SK-N-SH (cell line): ENCODE data around the gene RAP2C. TPM values are rescaled to one million over a fixed set of nuclear protein-coding genes. Genes with fewer than 3 reads are reported as not detected.

Experiments
- CTCF ChIA-PET: fragments of 300-600, 350-600 bp; formaldehyde crosslinking; extraction: SDS; loops from one replicate; lab custom pipeline; 2021; lab: Yijun Ruan, JAX
- POLR2A ChIA-PET: fragments of 350-600 bp; sonication (Branson Sonifier 250); formaldehyde crosslinking; extraction: SDS; loops from one replicate; lab custom pipeline; 2020; ENCODE audit warnings: antibody characterized with exemption, inconsistent platforms; lab: Yijun Ruan, JAX
- DNase-seq: peaks from one replicate; pipeline ENCODE4 v3.0.0; 2012
- H2AFZ ChIP-seq: fragments of 200-600 bp; sonication (generic); 2 replicates; pipeline ENCODE4 v1.8.1; 2016; ENCODE audit warnings: antibody characterized with exemption, mild to moderate bottlenecking, low read depth
- H3F3A ChIP-seq: fragments of 200-600 bp; sonication (generic); replicated peaks from 2 replicates; pipeline ENCODE3; 2016; ENCODE audit warnings: antibody characterized with exemption, mild to moderate bottlenecking; ENCODE audit not compliant: insufficient read depth
- H3K27ac ChIP-seq, 2 experiments: fragments of 200-500 bp in 1 of 2; fragments of 200-600 bp in 1 of 2; sonication (Bioruptor generic) in 1 of 2; sonication (generic), shearing (Covaris generic) in 1 of 2; 2 replicates each; pipeline versions ENCODE4 v1.5.1 to v1.6.1; 2014 to 2016; ENCODE audit warnings: low read depth in 2 of 2, inconsistent platforms in 1 of 2, low read length in 1 of 2, mild to moderate bottlenecking in 1 of 2, mixed read lengths in 1 of 2
- H3K27me3 ChIP-seq: fragments of 200-600 bp; sonication (generic), shearing (Covaris generic); 2 replicates; pipeline ENCODE4 v1.6.1; 2016; ENCODE audit warnings: mixed run types; ENCODE audit not compliant: insufficient read depth
- H3K36me3 ChIP-seq, 2 experiments: fragments of 200-500 bp in 1 of 2; fragments of 200-600 bp in 1 of 2; sonication (Bioruptor generic) in 1 of 2; sonication (generic) in 1 of 2; replicated peaks in 1 of 2; 2 replicates each; pipeline versions ENCODE3 to v1.5.1; 2014 to 2016; ENCODE audit warnings: low read length in 1 of 2, mild to moderate bottlenecking in 1 of 2; ENCODE audit not compliant: insufficient read depth in 2 of 2, control insufficient read depth in 1 of 2
- H3K4me1 ChIP-seq, 2 experiments: fragments of 200-500 bp in 1 of 2; fragments of 200-600 bp in 1 of 2; sonication (Bioruptor generic) in 1 of 2; sonication (generic), shearing (Covaris generic) in 1 of 2; 2 replicates each; pipeline versions ENCODE4 v1.5.1 to v1.6.1; 2014 to 2016; ENCODE audit warnings: low read depth in 1 of 2, low read length in 1 of 2, mixed run types in 1 of 2; ENCODE audit not compliant: insufficient read depth in 2 of 2, control insufficient read depth in 1 of 2
- H3K4me2 ChIP-seq: fragments of 200-600 bp; sonication (generic), shearing (Covaris generic); 2 replicates; pipeline ENCODE4 v1.6.1; 2017; ENCODE audit warnings: mixed run types
- H3K4me3 ChIP-seq, 2 experiments: fragments of 200-500 bp in 1 of 2; fragments of 200-600 bp in 1 of 2; sonication (Bioruptor generic) in 1 of 2; sonication (generic), shearing (Covaris generic) in 1 of 2; 2 replicates each; pipeline versions ENCODE4 v1.5.1 to v1.8.1; 2014 to 2016; ENCODE audit warnings: low read depth in 2 of 2, inconsistent platforms in 1 of 2, low read length in 1 of 2, mild to moderate bottlenecking in 1 of 2, mixed read lengths in 1 of 2, moderate library complexity in 1 of 2
- H3K79me2 ChIP-seq: fragments of 200-600 bp; sonication (generic); 2 replicates; pipeline ENCODE4 v1.8.1; 2017; ENCODE audit warnings: mild to moderate bottlenecking; ENCODE audit not compliant: insufficient read depth
- H3K9ac ChIP-seq: fragments of 200-600 bp; sonication (generic); 2 replicates; pipeline ENCODE4 v1.6.1; 2017; ENCODE audit warnings: mixed run types
- H3K9me2 ChIP-seq: fragments of 200-600 bp; sonication (generic); 2 replicates; pipeline ENCODE4 v1.6.1; 2017; ENCODE audit warnings: mixed run types
- H3K9me3 ChIP-seq: fragments of 200-600 bp; sonication (generic); 2 replicates; pipeline ENCODE4 v1.6.1; 2017; ENCODE audit warnings: mixed run types, mild to moderate bottlenecking, moderate library complexity
- H4K20me1 ChIP-seq: fragments of 200-600 bp; sonication (generic); 2 replicates; pipeline ENCODE4 v1.6.1; 2017; ENCODE audit warnings: mild to moderate bottlenecking, mixed run types; ENCODE audit not compliant: insufficient read depth
- EP300 ChIP-seq, 2 experiments: IDR thresholded peaks; 2 replicates each; pipeline versions ENCODE4 v1.4.0 to v1.6.1; 2012; ENCODE audit warnings: borderline replicate concordance in 1 of 2, low read depth in 1 of 2, low read length in 1 of 2
- FOXJ3 ChIP-seq: sonication (generic); formaldehyde crosslinking; IDR thresholded peaks from 2 replicates; pipeline ENCODE4 v1.5.1; 2020; ENCODE audit warnings: mild to moderate bottlenecking, missing genetic modification reagents
- FOXM1 ChIP-seq: IDR thresholded peaks from 2 replicates; pipeline ENCODE4 v1.4.0; 2012; ENCODE audit warnings: low read depth, mild to moderate bottlenecking
- IRF3 ChIP-seq: fragments of 150-350 bp; IDR thresholded peaks from 2 replicates; pipeline ENCODE4 v1.6.1; 2016; ENCODE audit warnings: mild to moderate bottlenecking, low read depth, low read length
- NFIC ChIP-seq: IDR thresholded peaks from 2 replicates; pipeline ENCODE4 v1.4.0; 2012; ENCODE audit warnings: borderline replicate concordance
- POLR2AphosphoS5 ChIP-seq: IDR thresholded peaks from 2 replicates; pipeline ENCODE4 v1.6.1; 2012; ENCODE audit warnings: low read depth, low read length
- RAD21 ChIP-seq: IDR thresholded peaks from 2 replicates; pipeline ENCODE4 v1.6.1; 2012; ENCODE audit warnings: mild to moderate bottlenecking, low read length
- RXRA ChIP-seq: IDR thresholded peaks from 2 replicates; pipeline ENCODE4 v1.4.0; 2012; ENCODE audit warnings: low read depth, mild to moderate bottlenecking, borderline replicate concordance
- SIN3A ChIP-seq: IDR thresholded peaks from 2 replicates; pipeline ENCODE4 v1.6.1; 2012; ENCODE audit warnings: low read depth, mild to moderate bottlenecking, low read length, moderate library complexity, borderline replicate concordance
- TEAD4 ChIP-seq: IDR thresholded peaks from 2 replicates; pipeline ENCODE4 v1.4.0; 2012; ENCODE audit warnings: mild to moderate bottlenecking, borderline replicate concordance; ENCODE audit not compliant: insufficient read depth
- USF2 ChIP-seq: fragments of 150-350 bp; IDR thresholded peaks from 2 replicates; pipeline ENCODE4 v1.6.1; 2017; ENCODE audit warnings: antibody characterized with exemption, low read length, low read depth, borderline replicate concordance
- WGBS: methylation state at CpG from one replicate; pipeline ENCODE4 v1.1.6; 2017; ENCODE audit warnings: low lambda C conversion rate; 5-methylcytosine and 5-hydroxymethylcytosine counted together
- polyA plus RNA-seq, 3 experiments: library from polyadenylated mRNA; depleted of rRNA; stranded (reverse); fragments of >200 nt; gene quantifications; 2 replicates each; pipeline ENCODE4 v1.2.3, GENCODE V29; 2012

The RAP2C gene
- polyA plus RNA-seq, 1 of the 3 experiments (the other 2 are of a cell fraction), result 5.5 TPM

DNA sequence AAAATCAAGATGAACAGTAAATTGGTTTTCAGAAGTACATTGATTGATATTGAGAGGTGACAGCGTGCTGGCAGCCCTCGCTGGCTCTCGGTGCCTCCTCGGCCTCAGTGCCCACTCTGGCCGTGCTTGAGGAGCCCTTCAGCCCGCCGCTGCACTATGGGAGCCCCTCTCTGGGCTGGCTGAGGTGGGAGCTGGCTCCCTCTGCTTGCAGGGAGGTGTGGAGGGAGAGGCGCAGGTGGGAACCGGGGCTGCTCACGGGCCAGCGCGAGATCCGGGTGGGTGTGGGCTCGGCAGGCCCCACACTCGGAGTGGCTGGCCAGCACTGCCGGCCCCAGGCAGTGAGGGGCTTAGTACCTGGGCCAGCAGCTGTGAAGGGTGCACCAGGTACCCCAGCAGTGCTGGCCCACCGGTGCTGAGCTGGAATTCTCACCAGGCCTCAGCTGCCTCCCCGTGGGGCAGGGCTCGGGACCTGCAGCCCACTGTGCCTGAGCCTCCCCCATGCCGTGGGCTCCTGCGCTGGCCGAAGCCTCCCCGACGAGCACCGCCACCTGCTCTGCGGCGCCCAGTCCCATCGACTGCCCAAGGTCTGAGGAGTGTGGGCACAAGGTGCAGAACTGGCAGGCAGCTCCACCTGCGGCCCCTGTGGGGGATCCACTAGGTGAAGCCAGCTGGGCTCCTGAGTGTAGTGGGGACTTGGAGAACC lies 25.2 kb downstream of the RAP2C start:
- ChIA-PET POLR2A (no interaction called here), CTCF (no interaction called here)
- H3F3A ChIP-seq, result no peaks in the 10 kb centered on the region
- no peak overlapping the region for H3K4me2 ChIP-seq
- H3K4me1 ChIP-seq, result no peaks in the 10 kb centered on the region
- no peaks in the 10 kb centered on the region for H3K9me3 ChIP-seq
- no peak overlapping the region for H2AFZ ChIP-seq
- no peak for TF ChIP-seq EP300 (IDR thresholded peaks at IDR 0.05; ENCODE audit: borderline replicate concordance in 1 of 2, low read depth in 1 of 2, low read length in 1 of 2)
- no peak for TF ChIP-seq USF2
- no peak for TF ChIP-seq FOXM1
- no peak for TF ChIP-seq SIN3A
- no peak for TF ChIP-seq NFIC
- TF ChIP-seq POLR2AphosphoS5, result no peak
- H4K20me1 ChIP-seq, result no peaks in the 10 kb centered on the region
- no peaks in the 10 kb centered on the region for H3K9me2 ChIP-seq
- DNase-seq, result no peak
- no peaks in the 10 kb centered on the region for H3K79me2 ChIP-seq
- H3K27me3 ChIP-seq, result peaks cover 2% of the 10 kb centered on the region; the same call in 1 of the 2 replicates
- no peaks in the 10 kb centered on the region for H3K36me3 ChIP-seq
- H3K27ac ChIP-seq, result no peak overlapping the region
- H3K4me3 ChIP-seq, result no peak overlapping the region
- H3K9ac ChIP-seq, result no peak overlapping the region
- WGBS, result 55% methylated on average over 14 of the region's 29 CpGs

- ChIA-PET POLR2A (no interaction called here), CTCF (no interaction called here)
- Histone ChIP-seq H3K9me2 (no peaks in the 10 kb centered on the region), H2AFZ (no peak overlapping the region), H3K4me2 (no peak overlapping the region), H3K27me3 (peaks cover 4% of the 10 kb centered on the region; the same call in 1 of the 2 replicates), H3K4me1 (no peaks in the 10 kb centered on the region), H3K9me3 (no peaks in the 10 kb centered on the region), H3K36me3 (no peaks in the 10 kb centered on the region), H3K4me3 (no peak overlapping the region), H3K79me2 (no peaks in the 10 kb centered on the region), H4K20me1 (no peaks in the 10 kb centered on the region), H3F3A (no peaks in the 10 kb centered on the region), H3K27ac (no peak overlapping the region), H3K9ac (no peak overlapping the region)
- 27% methylated on average over 1 of the region's 1 CpG for WGBS
- TF ChIP-seq NFIC (no peak), RXRA (no peak), FOXJ3 (no peak), IRF3 (no peak), RAD21 (no peak), TEAD4 (no peak)
- DNase-seq, result no peak
Measured at GRCh38 chrX:132191938-132192337, 27.3 kb downstream of the RAP2C start.
